GM23338 (cell line): Measurements from ENCODE around the gene ITIH3. TPM values are rescaled to one million over a fixed set of nuclear protein-coding genes. Genes with fewer than 3 reads are reported as not detected.

Experiments used
- ATAC-seq: fragments of 200-7000 bp; cut with Tn5 transposase; 3 replicates; pipeline ENCODE4 v1.9.1; 2020
- DNase-seq: peaks from one replicate; pipeline ENCODE4 v3.0.0-alpha.2; 2015; ENCODE audit warnings: low spot score
- H2AFZ ChIP-seq: fragments of 200-600 bp; sonication (generic); 2 replicates; pipeline ENCODE4 v1.8.0; 2016; ENCODE audit warnings: antibody characterized with exemption, mild to moderate bottlenecking, moderate library complexity
- H3F3A ChIP-seq: fragments of 200-600 bp; sonication (generic); replicated peaks from 2 replicates; pipeline ENCODE4 v1.8.0; 2017; ENCODE audit warnings: antibody characterized with exemption, mixed run types, low read depth
- H3K27ac ChIP-seq: fragments of 200-600 bp; sonication (generic); 2 replicates; pipeline ENCODE4 v1.6.1; 2016; ENCODE audit warnings: low read depth
- H3K27me3 ChIP-seq: fragments of 200-600 bp; sonication (generic); 2 replicates; pipeline ENCODE4 v1.8.0; 2016; ENCODE audit warnings: mild to moderate bottlenecking, mixed run types, moderate library complexity; ENCODE audit not compliant: insufficient read depth
- H3K36me3 ChIP-seq: fragments of 200-600 bp; sonication (generic); 2 replicates; pipeline ENCODE4 v1.8.0; 2016; ENCODE audit warnings: mild to moderate bottlenecking; ENCODE audit not compliant: insufficient read depth
- H3K4me1 ChIP-seq: fragments of 200-600 bp; sonication (generic); 2 replicates; pipeline ENCODE4 v1.8.0; 2016; ENCODE audit warnings: mild to moderate bottlenecking, moderate library complexity; ENCODE audit not compliant: insufficient read depth
- H3K4me2 ChIP-seq: fragments of 200-600 bp; sonication (generic); 2 replicates; pipeline ENCODE4 v1.7.1; 2017; ENCODE audit warnings: mixed run types
- H3K4me3 ChIP-seq: fragments of 200-600 bp; sonication (generic); 2 replicates; pipeline ENCODE4 v1.6.1; 2016; ENCODE audit warnings: mixed run types
- H3K79me2 ChIP-seq: fragments of 200-600 bp; sonication (generic); replicated peaks from 2 replicates; pipeline ENCODE4 v1.8.0; 2017; ENCODE audit warnings: mild to moderate bottlenecking; ENCODE audit not compliant: insufficient read depth
- H3K9me2 ChIP-seq: fragments of 200-600 bp; sonication (generic); 2 replicates; pipeline ENCODE4 v1.8.0; 2017; ENCODE audit not compliant: insufficient read depth
- H4K20me1 ChIP-seq: fragments of 200-600 bp; sonication (generic); replicated peaks from 2 replicates; pipeline ENCODE4 v1.8.0; 2017; ENCODE audit warnings: mild to moderate bottlenecking; ENCODE audit not compliant: insufficient read depth
- H3K27ac Mint-ChIP-seq: 2 replicates; pipeline ENCODE4 v1.8.0; 2020; ENCODE audit warnings: inconsistent platforms, mild to moderate bottlenecking, moderate library complexity, mixed read lengths
- H3K27me3 Mint-ChIP-seq: 3 replicates; pipeline ENCODE4 v1.8.0; 2022; ENCODE audit warnings: low read depth, mild to moderate bottlenecking, moderate library complexity, mixed read lengths, inconsistent platforms; ENCODE audit not compliant: insufficient read depth, poor library complexity
- H3K36me3 Mint-ChIP-seq: 3 replicates; pipeline ENCODE4 v1.8.0; 2021; ENCODE audit warnings: low read depth, mild to moderate bottlenecking, inconsistent platforms, moderate library complexity, mixed read lengths
- H3K4me1 Mint-ChIP-seq: 3 replicates; pipeline ENCODE4 v1.8.0; 2020; ENCODE audit warnings: mild to moderate bottlenecking, inconsistent platforms, mixed read lengths
- H3K4me3 Mint-ChIP-seq: 3 replicates; pipeline ENCODE4 v1.8.0; 2021; ENCODE audit warnings: moderate library complexity, mild to moderate bottlenecking, inconsistent platforms, mixed read lengths
- H3K9me3 Mint-ChIP-seq: 3 replicates; pipeline ENCODE4 v1.8.0; 2020; ENCODE audit warnings: moderate library complexity, mild to moderate bottlenecking, inconsistent platforms, mixed read lengths
- REST ChIP-seq: IDR thresholded peaks from one replicate; pipeline ENCODE4 v1.6.1; 2018; ENCODE audit warnings: antibody characterized with exemption; ENCODE audit not compliant: unreplicated experiment
- STAT1 ChIP-seq: IDR thresholded peaks from one replicate; pipeline ENCODE4 v1.6.1; 2016; ENCODE audit warnings: antibody characterized with exemption; ENCODE audit not compliant: unreplicated experiment
- ZNF462 ChIP-seq: fragments of 250-450 bp; sonication (Bioruptor Pico); IDR thresholded peaks from 2 replicates; pipeline ENCODE4 v1.5.0; 2020; ENCODE audit warnings: mild to moderate bottlenecking, moderate library complexity
- polyA plus RNA-seq: library from polyadenylated mRNA; unstranded; fragments of >200 nt; fragmentation: Nextera tagmentation; extraction: Ambion mirVana; gene quantifications from 2 replicates; pipeline ENCODE4 v1.2.1, GENCODE V29; 2016
- total RNA-seq: library from RNA; depleted of rRNA; stranded (reverse); fragments of >200 nt; shearing (Covaris generic); gene quantifications from 2 replicates; pipeline ENCODE4 v1.2.3, GENCODE V29; 2014

ITIH3 gene
- total and polyA plus RNA-seq, 2 experiments from 2014 or later, result not detected

GRCh38 chr3:52754373-52754772, 40.2 kb upstream of the ITIH3 start (continued):
- TF ChIP-seq ZNF462 (CRISPR knock-in tag), result no peak

GRCh38 chr3:52756141-52756540, 38.5 kb upstream of the ITIH3 start:
- no peak overlapping the region for H3K27ac Mint-ChIP-seq
- peaks cover 17% of the 10 kb centered on the region for H3K36me3 ChIP-seq
- H2AFZ ChIP-seq, result no peak overlapping the region
- H3K4me3 Mint-ChIP-seq, result no peak overlapping the region
- ATAC-seq, result no peak
- H3K79me2 ChIP-seq, result no peaks in the 10 kb centered on the region
- H3F3A ChIP-seq, result no peaks in the 10 kb centered on the region
- no peaks in the 10 kb centered on the region for H3K9me2 ChIP-seq
- no peak overlapping the region for H3K27ac ChIP-seq
- H3K4me3 ChIP-seq, result no peak overlapping the region
- no peaks in the 10 kb centered on the region for H3K9me3 Mint-ChIP-seq
- H3K27me3 Mint-ChIP-seq, result no peaks in the 10 kb centered on the region
- TF ChIP-seq REST, result no peak
- TF ChIP-seq STAT1, result no peak
- no peak for DNase-seq
- H3K4me1 ChIP-seq, result no peaks in the 10 kb centered on the region
- H4K20me1 ChIP-seq, result 0 out of 2 replicates have a peak, but pooled peaks cover 4% of the 10 kb centered on the region
- H3K27me3 ChIP-seq, result no peaks in the 10 kb centered on the region
- H3K4me1 Mint-ChIP-seq, result no peaks in the 10 kb centered on the region
- H3K36me3 Mint-ChIP-seq, result peaks cover 51% of the 10 kb centered on the region; the same call in 2 of the 3 replicates
- no peak overlapping the region for H3K4me2 ChIP-seq
